Esophagus muscularis mucosa (tissue), 4 donors: Measurements from ENCODE around the gene FBXO34. TPM values are rescaled to one million over a fixed set of nuclear protein-coding genes. Genes with fewer than 3 reads are reported as not detected.

Experiments
- DNase-seq: peaks from one replicate; pipeline ENCODE4 v3.0.0-alpha.2; 2017; ENCODE audit errors: extremely low spot score
- H3K27ac ChIP-seq, 4 donors: fragments of 200-600 bp; sonication (generic); replicated peaks in 1 of 4; 1 replicate in 3 of 4; 2 replicates in 1 of 4; pipeline ENCODE4 v1.5.1; 2016 to 2019; ENCODE audit warnings: mild to moderate bottlenecking in 1 of 4
- H3K27me3 ChIP-seq, 4 donors: fragments of 200-600 bp; sonication (generic); one replicate each; pipeline versions ENCODE4 v1.5.1 to v1.6.0; 2016 to 2019
- H3K36me3 ChIP-seq, 4 donors: fragments of 200-600 bp; sonication (generic); one replicate each; pipeline ENCODE4 v1.5.1; 2016 to 2019
- H3K4me1 ChIP-seq, 4 donors: fragments of 200-600 bp; sonication (generic); one replicate each; pipeline ENCODE4 v1.5.1; 2016 to 2019
- H3K4me3 ChIP-seq, 4 donors: fragments of 200-600 bp; sonication (generic); 1 replicate in 2 of 4; 2 replicates in 2 of 4; pipeline ENCODE4 v1.5.1; 2016 to 2019; ENCODE audit warnings: mild to moderate bottlenecking in 4 of 4, moderate library complexity in 1 of 4
- H3K9me3 ChIP-seq, 4 donors: fragments of 200-600 bp; sonication (generic); 1 replicate in 3 of 4; 2 replicates in 1 of 4; pipeline ENCODE4 v1.5.1; 2016 to 2019
- CTCF ChIP-seq, 3 experiments: fragments of 200-600 bp in 2 of 3; fragments of 450-650 bp in 1 of 3; sonication (generic) in 2 of 3; IDR thresholded peaks; one replicate each; pipeline ENCODE4 v1.5.1; 2017 to 2019; ENCODE audit warnings: antibody characterized with exemption in 3 of 3, mild to moderate bottlenecking in 2 of 3, moderate library complexity in 1 of 3
- EP300 ChIP-seq: sonication (generic); formaldehyde crosslinking; IDR thresholded peaks from one replicate; pipeline ENCODE4 v1.6.1; 2017; ENCODE audit warnings: antibody characterized with exemption
- POLR2A ChIP-seq: fragments of 450-650 bp; IDR thresholded peaks from one replicate; pipeline ENCODE4 v1.6.1; 2017; ENCODE audit warnings: antibody characterized with exemption, moderate library complexity, mild to moderate bottlenecking, low read depth
- POLR2AphosphoS5 ChIP-seq, 2 donors: sonication (generic); formaldehyde crosslinking; IDR thresholded peaks; one replicate each; pipeline ENCODE4 v1.6.1; 2017; ENCODE audit warnings: antibody characterized with exemption in 2 of 2
- WGBS: methylation state at CpG from one replicate; pipeline ENCODE4 v1.1.5; 2018; 5-methylcytosine and 5-hydroxymethylcytosine counted together
- intact Hi-C: fragments of 100-400 bp; cut with DNase I; formaldehyde crosslinking; loops from one replicate; pipeline ENCODE4 v1.15.1; 2023
- total RNA-seq, 4 donors: library from RNA; depleted of rRNA; stranded (reverse); fragments of >200 nt; gene quantifications; one replicate each; pipeline versions ENCODE4 v1.1.0 to v1.2.1, GENCODE V29; 2016

Gene FBXO34
- total RNA-seq, 4 donors from 2014 or later = 16.2 to 22.0 (median 20.4) TPM

GRCh38 chr14:55383541-55384140 lies 112.4 kb downstream of the FBXO34 start:
- DNase-seq = no peak
- intact Hi-C loops = no loop called here
- no peak overlapping the region for H3K4me3 ChIP-seq
- peaks cover 7 to 14% (median 10%) of the 10 kb centered on the region in 4 donors for H3K4me1 ChIP-seq
- H3K36me3 ChIP-seq = peaks cover 22 to 90% (median 64%) of the 10 kb centered on the region in 4 donors
- no peaks in the 10 kb centered on the region for H3K27me3 ChIP-seq
- H3K27ac ChIP-seq = peak overlapping the region in 3 of 4 donors; percentile 11 to 13 (median 13)
- TF ChIP-seq POLR2A (no peak), EP300 (no peak), POLR2AphosphoS5 (IDR thresholded peaks at IDR 0.05) (no peak), CTCF (IDR thresholded peaks at IDR 0.05) (no peak)
- H3K9me3 ChIP-seq = no peaks in the 10 kb centered on the region
- 73% methylated on average over 5 of the region's 5 CpGs for WGBS

- intact Hi-C loops = no loop called here
- Histone ChIP-seq H3K4me1 (peaks cover 7 to 17% (median 12%) of the 10 kb centered on the region in 4 donors), H3K4me3 (no peak overlapping the region), H3K27ac (no peak overlapping the region), H3K9me3 (no peaks in the 10 kb centered on the region), H3K27me3 (no peaks in the 10 kb centered on the region), H3K36me3 (peaks cover 21 to 86% (median 64%) of the 10 kb centered on the region in 4 donors)
- WGBS = 68% methylated on average over 3 of the region's 3 CpGs
- TF ChIP-seq EP300 = no peak
- TF ChIP-seq POLR2A = no peak
- TF ChIP-seq CTCF (IDR thresholded peaks at IDR 0.05) = no peak
- TF ChIP-seq POLR2AphosphoS5 (IDR thresholded peaks at IDR 0.05) = no peak
- DNase-seq = no peak
Observed at GRCh38 chr14:55384536-55384935, 113.3 kb downstream of the FBXO34 start.

- no peak for DNase-seq
- no peak overlapping the region for H3K27ac ChIP-seq
- H3K4me3 ChIP-seq = no peak overlapping the region
- 94% methylated on average over 6 of the region's 6 CpGs for WGBS
- H3K27me3 ChIP-seq = no peaks in the 10 kb centered on the region
- intact Hi-C loops = no loop called here
- H3K4me1 ChIP-seq = peaks cover 7 to 23% (median 12%) of the 10 kb centered on the region in 4 donors
- H3K36me3 ChIP-seq = peaks cover 9 to 69% (median 53%) of the 10 kb centered on the region in 4 donors
- TF ChIP-seq EP300 = no peak
- TF ChIP-seq CTCF (IDR thresholded peaks at IDR 0.05) = no peak
- TF ChIP-seq POLR2A = no peak
- TF ChIP-seq POLR2AphosphoS5 (IDR thresholded peaks at IDR 0.05) = no peak
- H3K9me3 ChIP-seq = no peaks in the 10 kb centered on the region
Observed at GRCh38 chr14:55386037-55386808, 115.0 kb downstream of the FBXO34 start.

DNA sequence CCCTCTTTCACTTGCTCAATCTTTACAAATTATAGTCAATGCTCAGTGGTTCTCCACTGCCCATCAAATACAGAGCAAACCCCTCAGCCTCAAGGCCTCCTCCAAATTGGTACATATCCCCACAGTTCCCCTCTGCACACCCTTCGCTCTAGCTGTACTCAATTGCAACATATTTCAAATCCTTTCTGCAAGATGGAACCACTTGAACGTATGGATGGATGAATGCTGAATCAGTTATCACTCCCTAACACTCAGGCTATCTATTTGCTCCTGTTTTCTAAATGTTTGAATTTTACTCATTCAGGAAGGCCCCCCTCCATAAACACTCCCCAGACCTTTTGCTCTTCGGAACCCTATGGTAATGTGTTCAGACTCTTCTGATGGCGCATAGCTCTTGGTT lies 115.9 kb downstream of the FBXO34 start:
- Histone ChIP-seq H3K4me3 (no peak overlapping the region), H3K9me3 (no peaks in the 10 kb centered on the region), H3K27me3 (no peaks in the 10 kb centered on the region), H3K36me3 (peaks cover 2 to 63% (median 44%) of the 10 kb centered on the region in 4 donors), H3K27ac (no peak overlapping the region), H3K4me1 (peaks cover 7 to 23% (median 12%) of the 10 kb centered on the region in 4 donors)
- no peak for TF ChIP-seq EP300
- no peak for TF ChIP-seq POLR2AphosphoS5 (IDR thresholded peaks at IDR 0.05)
- no peak for TF ChIP-seq CTCF (IDR thresholded peaks at IDR 0.05)
- TF ChIP-seq POLR2A = no peak
- intact Hi-C loops = no loop called here
- 98% methylated on average over 4 of the region's 4 CpGs for WGBS
- no peak for DNase-seq
